CD4-positive, alpha-beta memory T cell (primary cell): ENCODE measurements around the gene CTF1. TPM values are rescaled to one million over a fixed set of nuclear protein-coding genes. Genes with fewer than 3 reads are reported as not detected.
"Not testable (repeated sequence)": the region's sequence is repeated elsewhere in the genome, so short reads cannot be mapped to it uniquely, and the experiment has no call there.

Source experiments
- CTCF ChIA-PET: fragments of 350-600 bp; sonication (Branson Sonifier 250); formaldehyde crosslinking; loops from one replicate; lab custom pipeline; 2021; ENCODE audit warnings: inconsistent platforms; ENCODE audit not compliant: partially characterized antibody; lab: Charles Lee
- POLR2A ChIA-PET: fragments of 350-600 bp; sonication (Branson Sonifier 250); formaldehyde crosslinking; loops from one replicate; lab custom pipeline; 2021; ENCODE audit not compliant: partially characterized antibody; lab: Charles Lee
- DNase-seq, 5 donors: peaks; one replicate each; pipeline versions ENCODE4 v3.0.0 to v3.0.0-alpha.2; 2020 to 2022; ENCODE audit warnings: mixed read lengths in 1 of 5
- H3K27ac ChIP-seq: one replicate; pipeline ENCODE4 v1.7.0; 2013; ENCODE audit warnings: low read depth, low read length
- H3K27me3 ChIP-seq: 2 replicates; pipeline ENCODE4 v1.7.0; 2013; ENCODE audit warnings: mild to moderate bottlenecking, low read length, moderate library complexity; ENCODE audit not compliant: insufficient read depth
- H3K36me3 ChIP-seq: 2 replicates; pipeline ENCODE4 v1.7.0; 2013; ENCODE audit warnings: mild to moderate bottlenecking, low read length, moderate library complexity; ENCODE audit not compliant: insufficient read depth
- H3K4me1 ChIP-seq: 2 replicates; pipeline ENCODE4 v1.7.0; 2013; ENCODE audit warnings: mild to moderate bottlenecking, low read length, moderate library complexity; ENCODE audit not compliant: insufficient read depth
- H3K4me3 ChIP-seq, 2 donors: one replicate each; pipeline ENCODE4 v1.7.0; 2013; ENCODE audit warnings: low read length in 2 of 2, mild to moderate bottlenecking in 1 of 2
- H3K9me3 ChIP-seq, 2 donors: one replicate each; pipeline ENCODE4 v1.7.0; 2013; ENCODE audit warnings: low read length in 2 of 2, control low read depth in 1 of 2; ENCODE audit not compliant: control insufficient read depth in 1 of 2
- H3K27ac Mint-ChIP-seq, 7 donors: one replicate each; pipeline ENCODE4 v1.8.0; 2020 to 2021; ENCODE audit warnings: mixed read lengths in 7 of 7, mild to moderate bottlenecking in 6 of 7, inconsistent platforms in 3 of 7, moderate library complexity in 3 of 7
- H3K27me3 Mint-ChIP-seq, 2 donors: one replicate each; pipeline ENCODE4 v1.8.0; 2020 to 2021; ENCODE audit warnings: mixed read lengths in 2 of 2
- H3K36me3 Mint-ChIP-seq, 2 donors: one replicate each; pipeline ENCODE4 v1.8.0; 2020 to 2021; ENCODE audit warnings: mixed read lengths in 2 of 2, inconsistent platforms in 1 of 2, mild to moderate bottlenecking in 1 of 2
- H3K4me1 Mint-ChIP-seq, 4 donors: one replicate each; pipeline ENCODE4 v1.8.0; 2020 to 2021; ENCODE audit warnings: mixed read lengths in 4 of 4, mild to moderate bottlenecking in 1 of 4
- H3K4me3 Mint-ChIP-seq, 8 donors: one replicate each; pipeline ENCODE4 v1.8.0; 2020 to 2021; ENCODE audit warnings: mixed read lengths in 8 of 8, mild to moderate bottlenecking in 7 of 8, moderate library complexity in 6 of 8, inconsistent platforms in 3 of 8
- H3K9me3 Mint-ChIP-seq, 8 donors: one replicate each; pipeline ENCODE4 v1.8.0; 2020 to 2021; ENCODE audit warnings: mixed read lengths in 8 of 8, mild to moderate bottlenecking in 5 of 8, inconsistent platforms in 3 of 8, moderate library complexity in 1 of 8
- intact Hi-C: fragments of 100-400 bp; cut with micrococcal nuclease; formaldehyde crosslinking; loops from one replicate; pipeline ENCODE4 v1.15.1; 2023
- polyA plus RNA-seq, 2 donors: library from polyadenylated mRNA; unstranded; fragments of 300-500 nt; fragmentation: Illumina TruSeq; gene quantifications; one replicate each; pipeline ENCODE4 v1.2.3, GENCODE V29; 2021
- total RNA-seq, 2 experiments: library from RNA; stranded (reverse); gene quantifications; one replicate each; pipeline ENCODE4 v1.2.3, GENCODE V29; 2021

The CTF1 gene
- total and polyA plus RNA-seq, 4 experiments from 2014 or later, result 0.19 to 0.26 TPM; not detected in 2

DNA sequence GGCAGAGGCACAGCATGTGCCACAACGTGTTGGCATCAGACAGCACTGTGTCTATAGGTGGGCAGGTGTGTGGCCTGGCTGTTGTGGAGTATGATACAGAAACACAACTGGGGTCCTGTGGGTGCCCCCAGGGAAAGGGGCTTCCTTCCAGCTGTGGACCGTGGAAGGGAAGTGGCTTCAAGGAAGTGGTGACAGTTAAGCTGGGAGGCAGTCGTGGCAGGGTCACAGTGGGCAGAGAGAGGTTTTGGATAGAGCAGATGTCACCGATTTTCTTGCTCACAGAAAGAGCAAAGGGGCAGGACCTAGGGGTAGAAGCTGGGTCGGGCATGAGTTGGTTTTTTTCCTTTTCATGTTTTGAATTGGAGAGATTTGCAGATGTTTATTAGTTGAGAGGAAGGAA, 41.3 kb downstream of the CTF1 start:
- Histone ChIP-seq H3K36me3 (no peaks in the 10 kb centered on the region), H3K27me3 (no peaks in the 10 kb centered on the region), H3K27ac (no peak overlapping the region), H3K9me3 (no peaks in the 10 kb centered on the region), H3K4me1 (peaks cover 18% of the 10 kb centered on the region), H3K4me3 (no peak overlapping the region)
- ChIA-PET CTCF (interaction anchor here (0.8 to 6.1 kb wide), 2 partner anchors 93 to 126 kb away, joined by 3 to 70 read pairs; no protein-coding TSS in a partner anchor), POLR2A (no interaction called here)
- no peaks in the 10 kb centered on the region for H3K27me3 Mint-ChIP-seq
- H3K27ac Mint-ChIP-seq, result peak overlapping the region in 3 of 7 donors; percentile 14 to 62 (median 27)
- intact Hi-C loops, result no loop called here
- H3K36me3 Mint-ChIP-seq, result peaks cover 0 to 10% of the 10 kb centered on the region in 2 donors
- DNase-seq, result no peak
- H3K9me3 Mint-ChIP-seq, result peaks cover 0 to 1% (median 0%) of the 10 kb centered on the region in 8 donors
- H3K4me3 Mint-ChIP-seq, result no peak overlapping the region
- peaks cover 16 to 32% (median 26%) of the 10 kb centered on the region in 4 donors for H3K4me1 Mint-ChIP-seq

DNA sequence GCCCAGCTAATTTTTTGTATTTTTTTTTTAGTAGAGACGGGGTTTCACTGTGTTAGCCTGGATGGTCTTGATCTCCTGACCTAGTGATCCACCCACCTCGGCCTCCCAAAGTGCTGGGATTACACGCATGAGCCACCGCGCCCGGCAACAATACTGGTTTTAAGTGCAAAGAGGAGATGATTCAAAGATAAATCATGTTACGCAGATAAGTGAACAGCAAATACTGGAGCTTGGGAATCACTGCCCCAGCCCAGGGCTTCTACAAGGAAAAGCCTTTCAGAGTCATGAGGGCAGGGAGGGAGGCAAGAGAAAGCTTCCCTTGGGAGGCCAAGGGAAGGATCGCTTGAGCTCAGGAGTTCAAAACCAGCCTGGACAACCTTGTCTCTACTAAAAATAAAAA, 43.2 kb downstream of the CTF1 start:
- H3K9me3 Mint-ChIP-seq, H3K27ac Mint-ChIP-seq: not testable (repeated sequence)

GRCh38 chr16:30941600-30942425, 45.4 kb downstream of the CTF1 start:
- H3K4me3 Mint-ChIP-seq, result peak overlapping the region in 3 of 8 donors; percentile 15 to 29 (median 29)
- H3K4me1 ChIP-seq, result peaks cover 9% of the 10 kb centered on the region

More for the DNA sequence above, 43.2 kb downstream of the CTF1 start:
- H3K36me3 Mint-ChIP-seq, H3K4me3 Mint-ChIP-seq, H3K9me3 ChIP-seq, intact Hi-C loops, H3K27me3 Mint-ChIP-seq, H3K4me3 ChIP-seq, H3K27ac ChIP-seq, H3K27me3 ChIP-seq, H3K36me3 ChIP-seq, DNase-seq: not testable (repeated sequence)
- ChIA-PET POLR2A (interaction anchor here (1.6 kb wide), 1 partner anchor 95 kb away, joined by 5 read pairs; no protein-coding TSS in a partner anchor), CTCF (interaction anchor here (2.9 to 6.9 kb wide), 4 partner anchors 14 to 519 kb away, joined by 7 to 70 read pairs (median 46); partner anchors contain the start of gene ARMC5)
- peaks cover 16% of the 10 kb centered on the region for H3K4me1 ChIP-seq
- H3K4me1 Mint-ChIP-seq, result peaks cover 15 to 32% (median 26%) of the 10 kb centered on the region in 4 donors

GRCh38 chr16:30942426-30942806, 46.0 kb downstream of the CTF1 start:
- H3K4me3 ChIP-seq, result peak overlapping the region in 1 of 2 donors; percentile 22
- POLR2A ChIA-PET, result interaction anchor here (0.7 to 1.9 kb wide), 8 partner anchors 8 to 332 kb away, joined by 3 to 10 read pairs (median 4); partner anchors contain the start of genes FBXL19, SETD1A and ZNF689

More at GRCh38 chr16:30941600-30942425, 45.4 kb downstream of the CTF1 start:
- Histone ChIP-seq H3K9me3 (no peaks in the 10 kb centered on the region), H3K4me3 (peak overlapping the region in 1 of 2 donors; percentile 22), H3K27me3 (no peaks in the 10 kb centered on the region), H3K27ac (no peak overlapping the region), H3K36me3 (no peaks in the 10 kb centered on the region)
- ChIA-PET CTCF (interaction anchor here (0.6 to 6.9 kb wide), 22 partner anchors 8 to 555 kb away, joined by 3 to 70 read pairs (median 4); partner anchors contain the start of genes ARMC5, FBXL19, PHKG2 and PRR14), POLR2A (interaction anchor here (0.6 to 1.9 kb wide), 9 partner anchors 8 to 331 kb away, joined by 3 to 10 read pairs (median 6); partner anchors contain the start of genes FBXL19 and ZNF689)
- H3K4me1 Mint-ChIP-seq, result peaks cover 9 to 24% (median 21%) of the 10 kb centered on the region in 4 donors
- no peaks in the 10 kb centered on the region for H3K27me3 Mint-ChIP-seq
- intact Hi-C loops, result loop anchor here (1.0 to 2.0 kb wide), 3 partner anchors 19 to 98 kb away; partner anchors contain the start of gene FBXL19
- H3K9me3 Mint-ChIP-seq, result no peaks in the 10 kb centered on the region
- peaks cover 0 to 11% of the 10 kb centered on the region in 2 donors for H3K36me3 Mint-ChIP-seq
- peak; percentile 46 to 60 (median 59) for DNase-seq
- H3K27ac Mint-ChIP-seq, result peak overlapping the region in 4 of 7 donors; percentile 5 to 78 (median 49)

GRCh38 chr16:30944352-30944751, 47.9 kb downstream of the CTF1 start:
- ChIA-PET POLR2A (interaction anchor here (0.5 to 0.9 kb wide), 3 partner anchors 14 to 1923 kb away, joined by 3 read pairs; no protein-coding TSS in a partner anchor), CTCF (interaction anchor here (0.9 to 6.9 kb wide), 3 partner anchors 10 to 106 kb away, joined by 3 to 65 read pairs (median 6); no protein-coding TSS in a partner anchor)
- Histone ChIP-seq H3K36me3 (no peaks in the 10 kb centered on the region), H3K9me3 (no peaks in the 10 kb centered on the region), H3K4me1 (peaks cover 9% of the 10 kb centered on the region), H3K27ac (no peak overlapping the region), H3K27me3 (no peaks in the 10 kb centered on the region), H3K4me3 (no peak overlapping the region)
- intact Hi-C loops, result no loop called here
- peaks cover 5 to 18% (median 13%) of the 10 kb centered on the region in 4 donors for H3K4me1 Mint-ChIP-seq
- peaks cover 0 to 4% of the 10 kb centered on the region in 2 donors for H3K36me3 Mint-ChIP-seq
- H3K4me3 Mint-ChIP-seq, result no peak overlapping the region
- H3K27ac Mint-ChIP-seq, result peak overlapping the region in 3 of 7 donors; percentile 37 to 80 (median 63)
- no peaks in the 10 kb centered on the region for H3K27me3 Mint-ChIP-seq
- DNase-seq, result no peak
- no peaks in the 10 kb centered on the region for H3K9me3 Mint-ChIP-seq

More at GRCh38 chr16:30942426-30942806, 46.0 kb downstream of the CTF1 start:
- intact Hi-C loops, result loop anchor here (1.0 to 2.0 kb wide), 3 partner anchors 20 to 98 kb away; partner anchors contain the start of gene FBXL19
- Mint-ChIP-seq H3K4me3 (peak overlapping the region in 1 of 8 donors; percentile 15), H3K9me3 (no peaks in the 10 kb centered on the region), H3K4me1 (peaks cover 9 to 24% (median 18%) of the 10 kb centered on the region in 4 donors), H3K36me3 (peaks cover 0 to 9% of the 10 kb centered on the region in 2 donors), H3K27ac (peak overlapping the region in 3 of 7 donors; percentile 41 to 59 (median 50)), H3K27me3 (no peaks in the 10 kb centered on the region)
- DNase-seq, result no peak
- Histone ChIP-seq H3K27ac (no peak overlapping the region), H3K27me3 (no peaks in the 10 kb centered on the region), H3K9me3 (no peaks in the 10 kb centered on the region), H3K36me3 (no peaks in the 10 kb centered on the region), H3K4me1 (peaks cover 9% of the 10 kb centered on the region)
- CTCF ChIA-PET, result interaction anchor here (0.6 to 6.9 kb wide), 17 partner anchors 8 to 555 kb away, joined by 3 to 70 read pairs (median 4); partner anchors contain the start of gene PHKG2

GRCh38 chr16:30946671-30947540, 50.5 kb downstream of the CTF1 start:
- H3K27ac ChIP-seq, result no peak overlapping the region
- peak overlapping the region in 4 of 7 donors; percentile 55 to 90 (median 72) for H3K27ac Mint-ChIP-seq
- H3K4me3 Mint-ChIP-seq, result peak overlapping the region in 3 of 8 donors; percentile 52 to 77 (median 57)
- no peaks in the 10 kb centered on the region for H3K9me3 ChIP-seq
- H3K36me3 Mint-ChIP-seq, result peaks cover 0 to 8% of the 10 kb centered on the region in 2 donors
- peaks cover 11 to 36% (median 24%) of the 10 kb centered on the region in 4 donors for H3K4me1 Mint-ChIP-seq
- no peaks in the 10 kb centered on the region for H3K36me3 ChIP-seq
- no peak for DNase-seq
- no peaks in the 10 kb centered on the region for H3K27me3 Mint-ChIP-seq
- no peaks in the 10 kb centered on the region for H3K27me3 ChIP-seq
- CTCF ChIA-PET, result no interaction called here
- peaks cover 21% of the 10 kb centered on the region for H3K4me1 ChIP-seq
- H3K9me3 Mint-ChIP-seq, result no peaks in the 10 kb centered on the region
- POLR2A ChIA-PET, result interaction anchor here (0.7 kb wide), 1 partner anchor 127 kb away, joined by 4 read pairs; the partner anchor contains the start of genes ZNF646 and ZNF668
- intact Hi-C loops, result no loop called here
- no peak overlapping the region for H3K4me3 ChIP-seq
